ENCODE measurements around the gene SEPTIN11.
"Not testable (repeated sequence)": the region's sequence is repeated elsewhere in the genome, so short reads cannot be mapped to it uniquely, and the experiment has no call there.

Gene SEPTIN11

GRCh38 chr4:76952656-76953582 lies 3.4 kb downstream of the SEPTIN11 start:
- DNase-seq: no peak

- DNase-seq: no peak
Observed at GRCh38 chr4:76953956-76954355, 4.4 kb downstream of the SEPTIN11 start.

- no peak for DNase-seq
Observed at GRCh38 chr4:76954489-76954888, 4.9 kb downstream of the SEPTIN11 start.

GRCh38 chr4:76955182-76955581 lies 5.6 kb downstream of the SEPTIN11 start:
- DNase-seq: no peak

- no peak for DNase-seq
Observed at GRCh38 chr4:76957004-76957738, 7.6 kb downstream of the SEPTIN11 start.

GRCh38 chr4:76958891-76959290 lies 9.3 kb downstream of the SEPTIN11 start:
- no peak for DNase-seq

- DNase-seq: no peak
Observed at GRCh38 chr4:76960014-76960413, 10.5 kb downstream of the SEPTIN11 start.

GRCh38 chr4:76962406-76963130 lies 13.0 kb downstream of the SEPTIN11 start:
- DNase-seq: no peak

GRCh38 chr4:76963131-76963750 lies 13.7 kb downstream of the SEPTIN11 start:
- DNase-seq: no peak

- DNase-seq: not testable (repeated sequence)
Observed at GRCh38 chr4:76963927-76964326, 14.4 kb downstream of the SEPTIN11 start.

- DNase-seq: no peak
Observed at GRCh38 chr4:76964769-76965168, 15.2 kb downstream of the SEPTIN11 start.

- no peak for DNase-seq
Observed at GRCh38 chr4:76965866-76966579, 16.5 kb downstream of the SEPTIN11 start.

- no peak for DNase-seq
Observed at GRCh38 chr4:76968937-76969336, 19.4 kb downstream of the SEPTIN11 start.

GRCh38 chr4:76969495-76969894 lies 19.9 kb downstream of the SEPTIN11 start:
- no peak for DNase-seq

- peak; percentile 66 for DNase-seq
Observed at GRCh38 chr4:76969941-76970529, 20.5 kb downstream of the SEPTIN11 start.

- no peak for DNase-seq
Observed at GRCh38 chr4:76972306-76972705, 22.8 kb downstream of the SEPTIN11 start.

- DNase-seq: no peak
Observed at GRCh38 chr4:76974150-76974549, 24.6 kb downstream of the SEPTIN11 start.

GRCh38 chr4:76977113-76977512 lies 27.6 kb downstream of the SEPTIN11 start:
- DNase-seq: no peak

GRCh38 chr4:76977736-76978350 lies 28.3 kb downstream of the SEPTIN11 start:
- peak; percentile 65 for DNase-seq

GRCh38 chr4:76979236-76979635 lies 29.7 kb downstream of the SEPTIN11 start:
- no peak for DNase-seq

- no peak for DNase-seq
Observed at GRCh38 chr4:76980261-76980660, 30.7 kb downstream of the SEPTIN11 start.
